ENCODE results near the gene SMIM35.

Gene SMIM35

DNA sequence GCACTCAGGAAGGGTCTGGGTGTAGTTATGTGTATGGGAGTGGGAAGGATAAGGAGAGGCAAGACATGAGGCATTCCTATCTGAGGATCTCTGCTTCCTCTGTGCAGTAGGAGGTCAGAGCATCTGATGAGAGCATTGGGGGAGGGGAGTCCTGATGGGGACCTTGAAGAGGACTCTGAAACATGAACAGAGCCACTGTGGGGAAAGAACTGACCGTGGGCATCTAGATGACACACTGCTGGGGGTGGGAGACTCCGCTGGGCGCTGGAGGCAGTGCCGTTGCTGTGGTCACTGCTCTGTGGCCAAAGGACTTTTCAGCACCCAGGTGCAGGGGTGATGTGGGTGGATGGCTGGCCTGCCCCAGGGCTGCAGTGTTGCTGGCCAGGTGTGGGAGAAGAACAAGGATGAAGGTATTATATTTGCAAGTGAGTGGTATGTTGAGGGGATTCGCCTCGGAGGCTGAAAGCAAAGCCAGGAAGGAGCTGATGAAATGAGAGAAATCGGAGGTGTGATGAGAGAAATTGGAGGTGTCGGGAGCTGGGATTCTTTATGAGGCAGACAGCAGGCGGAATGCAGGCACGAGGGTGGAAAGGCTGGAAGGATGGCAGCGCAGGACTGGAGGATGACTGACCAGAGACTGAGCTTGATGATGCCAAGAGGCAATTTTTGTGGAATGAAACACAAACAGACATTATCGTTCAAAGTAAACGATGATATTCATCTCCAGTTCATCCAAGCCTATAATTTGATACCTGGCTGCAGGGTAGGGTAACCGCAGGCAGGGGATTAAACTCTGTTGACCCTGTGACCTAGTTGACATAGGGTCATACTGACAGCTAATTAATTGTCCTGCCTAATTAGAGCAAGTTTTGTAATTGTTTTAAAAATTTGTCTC lies 29.3 kb downstream of the SMIM35 start:
- DNase-seq (ENCODE audit: low read depth) = no peak

DNA sequence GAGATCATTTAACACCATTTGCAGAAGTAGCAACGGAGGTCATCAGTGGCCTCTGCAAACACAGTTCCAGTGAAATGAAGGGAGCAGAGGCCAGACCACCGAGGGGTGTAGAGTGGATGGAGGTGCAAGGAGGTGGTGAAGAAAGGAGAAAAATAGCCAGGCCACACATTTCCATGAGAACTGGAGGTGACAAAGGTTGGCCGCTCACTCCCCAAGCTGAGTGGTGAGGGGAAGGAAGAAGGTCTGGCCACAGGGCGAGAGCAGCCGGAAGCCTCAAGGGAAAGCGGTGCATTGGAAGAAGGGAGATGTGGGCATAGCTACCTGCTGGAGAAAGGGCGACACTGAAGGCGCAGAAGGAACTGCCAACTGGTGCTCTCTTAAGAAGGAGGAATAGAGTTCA lies 30.0 kb downstream of the SMIM35 start:
- DNase-seq (ENCODE audit: low read depth) = no peak

GRCh38 chr11:118055966-118056365 lies 30.8 kb downstream of the SMIM35 start:
- DNase-seq (ENCODE audit: low read depth) = no peak

DNA sequence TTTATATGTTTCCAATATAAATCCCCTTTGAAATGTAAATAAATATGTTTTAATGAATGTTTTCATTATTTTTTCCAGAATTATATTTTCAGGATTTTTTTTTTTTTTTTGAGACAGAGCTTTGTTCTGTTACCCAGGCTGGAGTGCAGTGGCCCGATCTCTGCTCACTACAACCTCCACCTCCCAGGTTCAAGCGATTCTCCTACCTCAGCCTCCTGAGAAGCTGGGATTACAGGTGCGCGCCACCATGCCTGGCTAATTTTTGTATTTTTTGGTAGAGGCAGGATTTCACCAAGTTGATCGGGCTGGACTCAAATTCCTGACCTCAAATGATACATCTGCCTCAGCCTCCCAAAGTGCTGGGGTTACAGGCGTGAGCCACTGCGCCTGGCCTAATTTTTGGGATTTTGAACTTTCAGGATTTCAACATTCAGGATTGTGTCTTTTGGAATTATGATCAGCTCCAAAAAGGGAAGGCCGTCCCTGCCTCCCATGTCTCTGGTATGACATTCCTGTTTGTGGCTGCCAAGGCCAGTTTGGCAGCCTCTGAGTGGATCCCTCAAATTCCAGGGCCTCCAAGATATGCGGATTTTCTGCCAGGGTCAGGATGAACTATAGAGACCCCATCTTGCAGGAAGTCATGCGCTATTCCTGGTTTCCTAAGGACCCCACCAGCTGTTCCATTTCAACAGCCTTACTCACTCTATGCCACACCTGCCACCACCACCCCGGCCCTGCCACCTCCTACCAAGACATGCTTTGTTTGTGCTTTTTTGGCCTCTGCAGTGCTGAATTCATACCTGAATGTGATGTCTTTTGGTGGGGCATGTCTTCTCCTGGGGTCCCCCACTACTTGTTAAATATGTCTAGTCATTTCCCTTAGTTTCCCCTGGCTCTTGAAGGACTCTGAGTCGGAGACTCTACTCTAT lies 31.8 kb downstream of the SMIM35 start:
- DNase-seq (ENCODE audit: low read depth) = no peak

DNA sequence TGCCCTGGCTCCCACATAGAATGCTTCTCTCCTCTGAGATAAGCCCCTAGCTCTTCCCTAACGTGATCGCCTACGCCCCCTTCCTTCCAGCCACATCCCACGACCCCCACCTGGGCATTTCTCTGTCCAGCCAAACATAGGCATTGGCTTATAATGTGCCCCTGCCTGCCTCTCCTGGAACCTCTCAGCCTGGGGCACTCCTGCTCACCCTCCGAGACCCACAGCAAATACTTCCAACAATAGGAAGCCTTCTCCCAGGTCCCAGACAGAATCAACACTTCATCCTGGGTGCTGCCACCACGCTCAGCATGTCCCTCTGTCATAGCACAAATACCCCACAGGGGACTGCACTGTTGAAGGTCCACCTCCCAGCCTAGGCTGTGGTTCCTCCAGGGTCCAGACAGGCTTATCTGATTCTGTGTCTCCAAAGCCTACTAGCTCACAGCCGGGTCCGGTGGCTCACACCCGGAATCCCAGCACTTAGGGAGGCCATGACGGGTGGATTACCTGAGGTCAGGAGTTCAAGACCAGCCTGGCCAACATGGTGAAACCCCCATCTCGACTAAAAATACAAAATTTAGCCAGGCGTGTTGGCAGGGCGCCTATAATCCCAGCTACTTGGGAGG lies 34.1 kb downstream of the SMIM35 start:
- no peak for DNase-seq (ENCODE audit: low read depth)

- no peak for DNase-seq (ENCODE audit: low read depth)
Measured at GRCh38 chr11:118051611-118052461, 34.9 kb downstream of the SMIM35 start.

GRCh38 chr11:118051136-118051610 lies 35.6 kb downstream of the SMIM35 start:
- DNase-seq (ENCODE audit: low read depth) = no peak

- DNase-seq (ENCODE audit: low read depth) = no peak
Measured at GRCh38 chr11:118050208-118050891, 36.4 kb downstream of the SMIM35 start.

- no peak for DNase-seq (ENCODE audit: low read depth)
Measured at GRCh38 chr11:118049771-118050170, 37.0 kb downstream of the SMIM35 start.

DNA sequence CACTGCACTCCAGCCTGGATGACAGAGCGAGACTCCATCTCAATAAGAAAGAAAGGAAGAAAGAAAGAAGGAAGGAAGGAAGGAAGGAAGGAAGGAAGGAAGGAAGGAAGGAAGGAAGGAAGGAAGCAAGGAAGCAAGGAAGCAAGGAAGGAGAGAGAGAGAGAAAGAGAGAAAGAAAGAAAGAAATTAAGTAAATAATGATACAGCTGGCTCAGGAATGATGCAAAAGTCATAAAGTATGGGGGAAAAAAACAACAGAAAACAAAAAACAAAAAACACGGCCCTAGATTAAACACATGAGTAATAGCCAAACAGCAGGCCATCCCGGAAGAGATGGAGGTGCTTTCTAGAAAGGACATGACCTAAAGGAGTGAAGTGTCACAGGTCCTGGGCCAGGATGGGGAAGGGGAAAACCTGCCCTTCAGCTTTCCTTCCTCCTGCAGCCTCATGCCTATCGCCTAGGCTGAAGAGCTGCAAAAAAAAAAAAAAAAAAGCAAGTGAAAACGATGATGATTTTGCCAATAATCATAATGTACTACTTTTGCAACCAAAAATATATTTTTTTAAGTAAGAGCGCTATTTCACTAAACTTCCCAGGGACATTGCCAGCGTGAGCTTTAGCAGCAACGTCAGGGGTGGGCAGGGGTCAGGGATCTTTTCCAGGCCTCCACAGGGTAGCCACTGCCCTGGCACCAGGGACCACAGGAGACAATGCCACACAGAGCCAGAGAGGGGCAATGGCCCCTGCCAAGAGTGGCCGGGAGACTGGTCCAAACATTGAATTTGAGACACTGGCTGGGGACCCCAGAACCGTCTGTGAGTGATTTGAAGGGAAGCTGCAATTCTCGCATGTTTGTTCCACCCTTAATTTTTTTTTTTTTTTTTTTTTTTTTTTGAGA lies 38.0 kb downstream of the SMIM35 start:
- DNase-seq (ENCODE audit: low read depth) = no peak

GRCh38 chr11:118047749-118048148 lies 39.0 kb downstream of the SMIM35 start:
- DNase-seq (ENCODE audit: low read depth) = no peak

GRCh38 chr11:118046964-118047700 lies 39.6 kb downstream of the SMIM35 start:
- no peak for DNase-seq (ENCODE audit: low read depth)

DNA sequence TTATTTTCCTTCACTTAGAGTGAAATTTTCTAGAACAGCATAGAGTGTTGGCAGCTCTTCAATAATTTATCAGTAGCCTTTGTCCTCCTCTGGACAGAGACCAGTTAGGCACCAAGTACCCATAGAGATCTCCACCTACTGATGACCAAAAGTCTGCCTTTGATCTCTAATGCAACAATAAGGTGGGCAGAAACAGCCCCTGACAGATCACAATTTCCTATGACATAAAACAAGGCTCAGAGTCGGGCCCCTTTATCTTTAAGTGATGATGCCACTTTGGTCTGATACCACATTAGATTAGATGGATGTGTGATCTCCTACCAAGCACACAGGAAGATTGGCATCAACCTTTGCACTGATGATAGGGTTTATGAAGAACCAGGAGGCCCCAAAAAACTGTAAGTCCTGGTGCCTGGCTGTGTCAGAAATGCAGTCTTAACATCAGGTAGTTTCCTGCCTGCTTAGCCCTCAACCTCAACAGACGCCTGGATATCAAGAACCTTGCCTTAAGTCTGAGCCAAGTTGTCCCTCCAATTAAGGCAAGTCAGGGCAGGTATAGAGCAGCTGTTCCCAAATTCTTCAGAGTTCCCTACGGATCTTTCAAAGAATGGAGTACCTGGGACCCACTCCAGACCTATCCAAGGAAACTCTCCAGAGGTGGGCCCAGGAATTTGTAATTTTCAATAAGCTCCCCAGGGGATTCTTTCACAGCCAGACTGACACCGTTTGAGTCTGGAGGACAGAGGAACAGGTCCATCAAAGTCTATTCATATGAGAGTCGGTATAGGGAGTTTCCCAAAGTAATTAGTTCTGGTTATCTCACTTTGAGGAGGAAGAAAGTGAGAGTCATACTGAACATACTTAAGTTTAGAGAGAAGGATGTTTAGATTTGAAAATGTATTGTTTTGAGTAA lies 40.5 kb downstream of the SMIM35 start:
- DNase-seq (ENCODE audit: low read depth) = no peak

DNA sequence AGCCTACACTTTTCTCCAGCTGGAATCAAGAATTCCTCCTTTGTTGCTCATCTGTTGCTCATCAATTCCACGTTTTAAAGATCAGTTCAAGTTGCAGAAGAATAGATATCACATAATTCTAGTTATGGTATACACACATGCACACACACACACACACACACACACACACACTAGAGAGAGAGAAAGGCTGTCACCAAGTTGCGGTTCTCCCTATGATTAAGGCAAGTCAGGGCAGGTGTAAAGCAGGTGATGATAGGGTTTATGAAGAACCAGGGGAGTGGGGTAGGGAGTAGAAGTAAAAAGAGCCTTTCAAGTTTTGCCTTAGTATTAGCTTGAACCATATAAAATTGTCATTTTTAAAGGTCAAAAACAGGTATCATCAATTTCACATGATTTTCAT lies 41.6 kb downstream of the SMIM35 start:
- DNase-seq (ENCODE audit: low read depth) = no peak

- no peak for DNase-seq (ENCODE audit: low read depth)
Measured at GRCh38 chr11:118042796-118043195, 44.0 kb downstream of the SMIM35 start.

- no peak for DNase-seq (ENCODE audit: low read depth)
Measured at GRCh38 chr11:118042141-118042540, 44.6 kb downstream of the SMIM35 start.

DNA sequence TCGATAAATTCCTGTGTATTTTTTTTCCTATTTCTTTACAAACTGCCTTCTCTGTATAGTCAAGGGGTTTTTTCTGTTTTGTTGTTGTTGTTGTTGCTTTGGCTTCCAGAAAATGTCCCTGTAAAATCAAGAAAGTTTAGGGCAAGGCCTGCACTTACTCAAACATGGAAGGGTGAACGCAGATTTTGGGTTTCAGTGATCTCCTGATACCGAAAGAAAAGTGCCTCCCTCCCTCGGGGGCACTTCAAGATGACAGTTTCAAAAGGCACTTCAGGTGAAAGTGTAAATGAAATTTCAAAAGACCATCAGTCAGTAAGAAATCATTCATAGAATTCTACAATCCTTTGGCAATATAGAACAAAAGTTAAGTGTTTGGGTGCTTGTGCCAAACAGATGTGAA lies 53.3 kb downstream of the SMIM35 start:
- no peak for DNase-seq (ENCODE audit: low read depth)

DNA sequence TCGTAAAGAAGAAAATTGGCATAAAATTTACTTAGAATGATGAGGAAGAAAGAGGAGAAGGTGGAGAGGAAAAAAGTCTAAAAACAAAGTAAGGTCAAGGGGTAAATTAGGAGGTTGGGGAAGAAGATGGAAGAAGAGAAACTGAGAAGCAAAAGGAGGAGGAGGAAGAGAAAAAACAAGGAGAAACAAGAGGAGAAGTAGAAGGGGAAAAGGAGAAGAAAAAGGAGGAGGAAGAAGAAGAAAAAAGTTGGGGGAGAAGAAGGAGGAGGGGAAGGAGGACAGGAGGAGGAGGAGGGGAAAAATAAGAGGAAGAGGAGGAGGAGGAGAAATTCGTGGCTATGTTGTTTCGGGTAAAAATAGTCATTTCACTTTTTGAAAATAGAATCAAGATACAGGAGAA lies 58.1 kb downstream of the SMIM35 start:
- no peak for DNase-seq (ENCODE audit: low read depth)
